ENCODE measurements around the gene PEX10.
"Not testable (repeated sequence)": the region's sequence is repeated elsewhere in the genome, so short reads cannot be mapped to it uniquely, and the experiment has no call there.

Gene PEX10

GRCh38 chr1:2442661-2443060 lies 30.3 kb upstream of the PEX10 start:
- DNase-seq = no peak

GRCh38 chr1:2441746-2442145 lies 29.4 kb upstream of the PEX10 start:
- no peak for DNase-seq

GRCh38 chr1:2440346-2440745 lies 28.0 kb upstream of the PEX10 start:
- not testable (repeated sequence) for DNase-seq

GRCh38 chr1:2439369-2439768 lies 27.0 kb upstream of the PEX10 start:
- no peak for DNase-seq

- no peak for DNase-seq
These were observed 26.3 kb upstream of the PEX10 start for GRCh38 chr1:2438641-2439040.

GRCh38 chr1:2438038-2438437 lies 25.7 kb upstream of the PEX10 start:
- DNase-seq = no peak

- no peak for DNase-seq
These were observed 25.3 kb upstream of the PEX10 start for GRCh38 chr1:2437617-2438016.

GRCh38 chr1:2436876-2437275 lies 24.5 kb upstream of the PEX10 start:
- no peak for DNase-seq

GRCh38 chr1:2435746-2436355 lies 23.5 kb upstream of the PEX10 start:
- no peak for DNase-seq

GRCh38 chr1:2435091-2435490 lies 22.7 kb upstream of the PEX10 start:
- no peak for DNase-seq

- no peak for DNase-seq
These were observed 21.7 kb upstream of the PEX10 start for GRCh38 chr1:2433936-2434655.

- no peak for DNase-seq
These were observed 20.8 kb upstream of the PEX10 start for GRCh38 chr1:2433196-2433595.

GRCh38 chr1:2432441-2432844 lies 20.1 kb upstream of the PEX10 start:
- DNase-seq = no peak

- DNase-seq = no peak
These were observed 19.2 kb upstream of the PEX10 start for GRCh38 chr1:2431518-2431917.

- no peak for DNase-seq
These were observed 18.7 kb upstream of the PEX10 start for GRCh38 chr1:2431103-2431502.

- no peak for DNase-seq
These were observed 18.2 kb upstream of the PEX10 start for GRCh38 chr1:2430592-2430973.

GRCh38 chr1:2429780-2430591 lies 17.6 kb upstream of the PEX10 start:
- DNase-seq = no peak

GRCh38 chr1:2428490-2428889 lies 16.1 kb upstream of the PEX10 start:
- DNase-seq = no peak

- DNase-seq = no peak
These were observed 15.6 kb upstream of the PEX10 start for GRCh38 chr1:2427976-2428375.

- DNase-seq = no peak
These were observed 14.7 kb upstream of the PEX10 start for GRCh38 chr1:2427051-2427450.

- DNase-seq = no peak
These were observed 14.2 kb upstream of the PEX10 start for GRCh38 chr1:2426540-2426939.

- no peak for DNase-seq
These were observed 13.5 kb upstream of the PEX10 start for GRCh38 chr1:2425892-2426291.

- no peak for DNase-seq
These were observed 10.2 kb upstream of the PEX10 start for GRCh38 chr1:2422523-2422922.

- DNase-seq = no peak
These were observed 7.1 kb upstream of the PEX10 start for GRCh38 chr1:2419416-2419815.
